ENCODE measurements around the gene KCNN3.
"Not testable (repeated sequence)": the region's sequence is repeated elsewhere in the genome, so short reads cannot be mapped to it uniquely, and the experiment has no call there.

KCNN3 gene

GRCh38 chr1:154908937-154909336 is 38.9 kb upstream of the KCNN3 start:
- H3K9me3 ChIP-seq, result no peaks in the 10 kb centered on the region
- no peak for TF ChIP-seq CTCF (IDR thresholded peaks at IDR 0.05)
- no peaks in the 10 kb centered on the region for H3K4me1 ChIP-seq (ENCODE audit: control insufficient read depth in 1 of 2, insufficient read depth in 1 of 2, low read depth in 1 of 2, low read length in 1 of 2)
- H3K36me3 ChIP-seq, result no peaks in the 10 kb centered on the region
- no peak overlapping the region for H3K27ac ChIP-seq
- no peaks in the 10 kb centered on the region for H3K27me3 ChIP-seq
- no peak overlapping the region for H3K4me3 ChIP-seq (ENCODE audit: low read depth in 1 of 2, low read length in 1 of 2)

DNA sequence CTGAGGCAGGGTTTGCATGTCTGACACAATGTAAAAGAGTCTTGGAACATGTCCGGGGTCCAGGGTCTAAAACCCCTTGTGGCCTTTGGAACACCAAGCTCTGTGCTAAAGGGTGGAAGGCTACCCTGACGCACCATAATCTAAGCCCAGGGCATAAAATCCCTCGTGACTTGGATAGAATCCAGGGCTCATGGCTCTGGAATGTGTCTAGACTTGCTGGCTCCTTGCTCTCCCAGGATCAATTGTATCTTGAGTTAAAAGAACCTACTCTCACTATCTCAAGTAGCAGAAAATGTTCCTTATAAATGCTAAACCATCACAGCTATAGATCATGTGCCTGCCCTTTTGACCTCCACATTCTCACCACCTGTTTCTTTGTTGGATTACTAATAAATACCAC is 38.0 kb upstream of the KCNN3 start:
- not testable (repeated sequence) for H3K4me3 ChIP-seq (ENCODE audit: low read depth in 1 of 2, low read length in 1 of 2); H3K9me3 ChIP-seq; H3K27me3 ChIP-seq; H3K36me3 ChIP-seq; H3K4me1 ChIP-seq (ENCODE audit: control insufficient read depth in 1 of 2, insufficient read depth in 1 of 2, low read depth in 1 of 2, low read length in 1 of 2); H3K27ac ChIP-seq

DNA sequence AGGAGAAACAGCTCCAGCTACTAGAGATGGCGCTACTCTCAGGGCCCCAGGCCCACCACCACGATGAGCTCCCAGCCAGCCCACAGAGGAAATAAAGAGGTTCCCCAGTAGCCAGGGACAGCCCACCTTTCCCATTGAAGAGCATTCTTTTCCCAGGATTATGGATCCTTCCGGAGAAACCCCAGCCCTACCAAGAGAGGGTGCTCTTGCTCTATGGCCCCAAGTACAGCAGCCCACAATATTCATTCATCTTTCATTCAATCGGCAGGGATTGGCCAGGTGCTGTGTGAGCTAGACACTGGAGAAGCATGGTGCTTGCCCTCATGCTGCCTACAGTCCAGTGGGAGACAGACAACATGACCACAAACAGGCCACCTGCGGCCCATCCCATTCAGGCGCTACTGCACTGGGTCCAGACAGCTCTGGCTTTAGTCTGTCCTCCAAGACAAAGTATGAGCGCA is 36.6 kb upstream of the KCNN3 start:
- Histone ChIP-seq H3K27me3 (no peaks in the 10 kb centered on the region), H3K36me3 (no peaks in the 10 kb centered on the region), H3K27ac (no peak overlapping the region), H3K4me1 (ENCODE audit: control insufficient read depth in 1 of 2, insufficient read depth in 1 of 2, low read depth in 1 of 2, low read length in 1 of 2) (no peaks in the 10 kb centered on the region), H3K9me3 (no peaks in the 10 kb centered on the region), H3K4me3 (ENCODE audit: low read depth in 1 of 2, low read length in 1 of 2) (no peak overlapping the region)
- no peak for TF ChIP-seq CTCF (IDR thresholded peaks at IDR 0.05)

DNA sequence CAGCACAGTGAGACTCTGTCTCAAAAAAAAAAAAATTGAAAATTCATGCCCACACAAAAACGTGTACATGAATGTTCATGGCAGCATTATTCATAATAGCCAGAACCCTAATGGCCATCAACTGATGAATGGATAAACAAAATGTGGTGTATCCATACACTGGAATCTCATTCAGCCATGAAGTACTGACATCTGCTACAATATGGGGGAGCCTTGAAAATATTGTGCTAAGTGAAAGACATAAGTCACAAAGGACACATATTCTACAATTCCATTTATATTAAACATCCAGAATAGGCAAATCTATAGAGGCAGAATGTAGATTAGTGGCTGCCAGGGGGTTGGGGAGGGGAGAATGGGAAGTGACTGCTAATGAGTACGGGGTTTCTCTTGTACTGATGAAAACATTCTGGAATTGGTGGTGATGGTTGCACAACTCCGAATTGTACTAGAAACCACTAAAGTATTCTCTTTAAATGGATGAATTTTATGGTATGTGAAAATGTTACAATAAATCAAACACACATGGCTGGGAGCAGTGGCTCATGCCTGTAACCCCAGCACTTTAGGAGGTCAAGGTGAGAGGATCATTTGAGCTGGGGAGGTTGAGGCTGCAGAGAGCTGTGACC is 33.0 kb upstream of the KCNN3 start:
- no peak for TF ChIP-seq CTCF (IDR thresholded peaks at IDR 0.05)
- no peak overlapping the region for H3K27ac ChIP-seq
- H3K27me3 ChIP-seq, result no peaks in the 10 kb centered on the region
- H3K4me1 ChIP-seq (ENCODE audit: control insufficient read depth in 1 of 2, insufficient read depth in 1 of 2, low read depth in 1 of 2, low read length in 1 of 2), result no peaks in the 10 kb centered on the region
- no peaks in the 10 kb centered on the region for H3K9me3 ChIP-seq
- H3K4me3 ChIP-seq (ENCODE audit: low read depth in 1 of 2, low read length in 1 of 2), result no peak overlapping the region
- H3K36me3 ChIP-seq, result no peaks in the 10 kb centered on the region

- H3K27ac ChIP-seq, result no peak overlapping the region
- no peak overlapping the region for H3K4me3 ChIP-seq (ENCODE audit: low read depth in 1 of 2, low read length in 1 of 2)
- H3K27me3 ChIP-seq, result no peaks in the 10 kb centered on the region
- H3K36me3 ChIP-seq, result no peaks in the 10 kb centered on the region
- no peaks in the 10 kb centered on the region for H3K9me3 ChIP-seq
- H3K4me1 ChIP-seq (ENCODE audit: control insufficient read depth in 1 of 2, insufficient read depth in 1 of 2, low read depth in 1 of 2, low read length in 1 of 2), result no peaks in the 10 kb centered on the region
- no peak for TF ChIP-seq CTCF (IDR thresholded peaks at IDR 0.05)
These were observed 31.5 kb upstream of the KCNN3 start for GRCh38 chr1:154901591-154901990.

DNA sequence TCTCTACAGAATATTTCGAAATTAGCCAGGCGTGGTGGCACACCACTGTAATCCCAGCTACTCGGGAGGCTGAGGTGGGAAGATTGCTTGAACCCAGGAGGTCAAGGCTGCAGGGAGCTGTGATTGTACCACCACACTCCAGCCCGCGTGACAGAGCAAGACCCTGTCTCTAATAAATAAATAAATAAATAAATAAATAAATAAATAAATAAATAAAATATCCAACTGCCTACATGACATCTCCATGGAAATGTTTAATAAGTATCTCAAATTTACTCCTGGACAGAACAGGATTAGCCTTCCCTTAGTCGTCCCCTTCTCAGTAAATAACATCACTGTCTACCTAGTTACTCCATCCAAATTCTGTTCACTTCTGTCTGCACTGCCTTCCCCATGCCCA is 29.0 kb upstream of the KCNN3 start:
- Histone ChIP-seq H3K27me3 (no peaks in the 10 kb centered on the region), H3K4me1 (ENCODE audit: control insufficient read depth in 1 of 2, insufficient read depth in 1 of 2, low read depth in 1 of 2, low read length in 1 of 2) (no peaks in the 10 kb centered on the region), H3K27ac (no peak overlapping the region), H3K36me3 (no peaks in the 10 kb centered on the region), H3K4me3 (ENCODE audit: low read depth in 1 of 2, low read length in 1 of 2) (no peak overlapping the region), H3K9me3 (no peaks in the 10 kb centered on the region)
- TF ChIP-seq CTCF (IDR thresholded peaks at IDR 0.05), result no peak
